ENCODE data around the gene SLC23A3. TPM values are rescaled to one million over a fixed set of nuclear protein-coding genes. Genes with fewer than 3 reads are reported as not detected.

Gene SLC23A3
- polyA plus RNA-seq, 1 donor (not counting 4 experiments of a cell fraction or from before 2014, with no cell fraction given) = 1.4 TPM

DNA sequence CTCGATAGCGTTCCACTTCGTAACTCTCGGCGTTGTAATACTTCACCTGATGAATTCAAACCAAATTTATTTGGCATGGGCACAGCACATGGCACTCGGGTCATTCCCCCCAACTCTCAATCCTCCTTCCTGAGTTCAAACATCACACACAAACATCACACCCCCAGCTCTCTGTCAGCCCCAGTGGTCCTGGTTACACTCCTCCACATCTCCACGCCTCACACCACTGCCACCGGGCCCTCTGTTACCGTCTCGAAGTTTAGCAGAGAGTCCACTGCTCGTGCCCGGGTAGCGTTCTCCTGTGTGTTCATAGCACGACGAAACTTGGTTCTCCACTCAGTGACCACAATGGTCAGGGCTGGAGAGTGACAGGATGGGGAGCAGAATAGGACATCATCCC, 44.3 kb upstream of the SLC23A3 start:
- Histone ChIP-seq H3K9me1 (ENCODE audit: control insufficient read depth, extremely low read depth, insufficient read depth, low read length) (no peaks in the 10 kb centered on the region), H3K36me3 (ENCODE audit: control insufficient read depth in 2 of 2, extremely low read depth in 1 of 2, insufficient read depth in 2 of 2, low read length in 2 of 2) (peaks cover 12 to 27% of the 10 kb centered on the region in 2 experiments), H3K9me3 (ENCODE audit: control insufficient read depth, low read depth, low read length) (no peaks in the 10 kb centered on the region), H3K27ac (ENCODE audit: control insufficient read depth, insufficient read depth, low read length) (no peak overlapping the region), H3K4me1 (ENCODE audit: control insufficient read depth, extremely low read depth, insufficient read depth, low read length) (peaks cover 18% of the 10 kb centered on the region), H3K27me3 (ENCODE audit: control insufficient read depth, extremely low read depth, insufficient read depth, low read length) (no peaks in the 10 kb centered on the region), H3K4me2 (ENCODE audit: control insufficient read depth, extremely low read depth, insufficient read depth, low read depth, low read length) (no peak overlapping the region), H3K4me3 (ENCODE audit: control insufficient read depth in 2 of 3, extremely low read depth in 1 of 3, insufficient read depth in 2 of 3, low read depth in 1 of 3, low read length in 3 of 3) (no peak overlapping the region), H3K9ac (ENCODE audit: control insufficient read depth, extremely low read depth, insufficient read depth, low read length) (no peak overlapping the region), H3K79me2 (ENCODE audit: control insufficient read depth, insufficient read depth, low read length) (no peaks in the 10 kb centered on the region), H4K20me1 (ENCODE audit: control insufficient read depth, extremely low read depth, insufficient read depth, low read length) (no peaks in the 10 kb centered on the region), H2AFZ (ENCODE audit: control insufficient read depth, low read length) (no peak overlapping the region)
- dilution Hi-C loops (cut with MboI; ENCODE audit: extremely low pct_ligation_motif_present, low sequenced_read_pairs) = no loop called here
- TF ChIP-seq, protein P1, sequence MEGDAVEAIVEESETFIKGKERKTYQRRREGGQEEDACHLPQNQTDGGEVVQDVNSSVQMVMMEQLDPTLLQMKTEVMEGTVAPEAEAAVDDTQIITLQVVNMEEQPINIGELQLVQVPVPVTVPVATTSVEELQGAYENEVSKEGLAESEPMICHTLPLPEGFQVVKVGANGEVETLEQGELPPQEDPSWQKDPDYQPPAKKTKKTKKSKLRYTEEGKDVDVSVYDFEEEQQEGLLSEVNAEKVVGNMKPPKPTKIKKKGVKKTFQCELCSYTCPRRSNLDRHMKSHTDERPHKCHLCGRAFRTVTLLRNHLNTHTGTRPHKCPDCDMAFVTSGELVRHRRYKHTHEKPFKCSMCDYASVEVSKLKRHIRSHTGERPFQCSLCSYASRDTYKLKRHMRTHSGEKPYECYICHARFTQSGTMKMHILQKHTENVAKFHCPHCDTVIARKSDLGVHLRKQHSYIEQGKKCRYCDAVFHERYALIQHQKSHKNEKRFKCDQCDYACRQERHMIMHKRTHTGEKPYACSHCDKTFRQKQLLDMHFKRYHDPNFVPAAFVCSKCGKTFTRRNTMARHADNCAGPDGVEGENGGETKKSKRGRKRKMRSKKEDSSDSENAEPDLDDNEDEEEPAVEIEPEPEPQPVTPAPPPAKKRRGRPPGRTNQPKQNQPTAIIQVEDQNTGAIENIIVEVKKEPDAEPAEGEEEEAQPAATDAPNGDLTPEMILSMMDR (optimal IDR thresholded peaks at IDR 0.05 in 1 of 3, IDR thresholded peaks at IDR 0.05 in 1 of 3, conservative IDR thresholded peaks at IDR 0.05 in 1 of 3; ENCODE audit: extremely low read depth in 1 of 3, insufficient read depth in 2 of 3, low read length in 3 of 3) = no peak
- no peak for TF ChIP-seq EZH2 (IDR thresholded peaks at IDR 0.05; ENCODE audit: low read length)
- no peak for FAIRE-seq
- DNase-seq (ENCODE audit: low read depth, low spot score) = no peak

DNA sequence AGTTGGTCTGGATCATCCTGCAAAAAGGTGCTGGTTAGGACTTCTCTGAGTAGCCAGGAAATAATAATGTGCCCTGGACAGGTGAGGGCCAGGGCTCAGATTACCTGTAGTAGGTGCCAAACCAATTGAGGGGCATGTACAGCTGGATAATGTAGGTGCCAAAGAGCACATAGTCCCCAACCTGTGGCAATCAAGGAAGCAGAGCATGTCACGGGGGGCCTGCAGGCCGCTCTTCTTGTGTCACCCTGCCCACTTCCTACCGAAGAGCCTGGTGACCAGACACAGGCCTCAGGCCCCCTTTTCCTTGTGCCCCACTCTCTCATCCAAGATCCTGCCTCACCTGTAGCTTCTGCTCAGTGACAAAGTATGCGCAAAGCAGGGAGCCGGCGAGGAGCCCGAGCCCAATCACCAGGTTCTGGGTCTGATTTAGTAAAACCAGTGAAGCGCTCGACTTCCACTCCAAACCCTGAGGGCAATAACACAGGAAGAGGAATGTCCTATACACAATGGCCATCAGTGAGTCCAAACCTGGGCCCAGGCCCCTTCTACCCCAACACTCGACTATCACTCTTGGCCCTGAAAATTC, 43.8 kb upstream of the SLC23A3 start:
- dilution Hi-C loops (cut with MboI; ENCODE audit: extremely low pct_ligation_motif_present, low sequenced_read_pairs) = no loop called here
- Histone ChIP-seq H3K36me3 (ENCODE audit: control insufficient read depth in 2 of 2, extremely low read depth in 1 of 2, insufficient read depth in 2 of 2, low read length in 2 of 2) (peaks cover 15 to 31% of the 10 kb centered on the region in 2 experiments), H3K4me1 (ENCODE audit: control insufficient read depth, extremely low read depth, insufficient read depth, low read length) (peaks cover 13% of the 10 kb centered on the region)

More for the DNA sequence above, 43.8 kb upstream of the SLC23A3 start:
- no peak for FAIRE-seq
- Histone ChIP-seq H3K9ac (ENCODE audit: control insufficient read depth, extremely low read depth, insufficient read depth, low read length) (no peak overlapping the region), H3K79me2 (ENCODE audit: control insufficient read depth, insufficient read depth, low read length) (no peaks in the 10 kb centered on the region), H3K9me1 (ENCODE audit: control insufficient read depth, extremely low read depth, insufficient read depth, low read length) (no peaks in the 10 kb centered on the region), H3K4me3 (ENCODE audit: control insufficient read depth in 2 of 3, extremely low read depth in 1 of 3, insufficient read depth in 2 of 3, low read depth in 1 of 3, low read length in 3 of 3) (no peak overlapping the region), H3K4me2 (ENCODE audit: control insufficient read depth, extremely low read depth, insufficient read depth, low read depth, low read length) (no peak overlapping the region), H3K27me3 (ENCODE audit: control insufficient read depth, extremely low read depth, insufficient read depth, low read length) (no peaks in the 10 kb centered on the region), H4K20me1 (ENCODE audit: control insufficient read depth, extremely low read depth, insufficient read depth, low read length) (no peaks in the 10 kb centered on the region), H3K9me3 (ENCODE audit: control insufficient read depth, low read depth, low read length) (no peaks in the 10 kb centered on the region), H2AFZ (ENCODE audit: control insufficient read depth, low read length) (no peak overlapping the region), H3K27ac (ENCODE audit: control insufficient read depth, insufficient read depth, low read length) (no peak overlapping the region)
- DNase-seq (ENCODE audit: low read depth, low spot score) = no peak
- TF ChIP-seq, protein P1 (optimal IDR thresholded peaks at IDR 0.05 in 1 of 3, IDR thresholded peaks at IDR 0.05 in 1 of 3, conservative IDR thresholded peaks at IDR 0.05 in 1 of 3; ENCODE audit: extremely low read depth in 1 of 3, insufficient read depth in 2 of 3, low read length in 3 of 3) = no peak
- no peak for TF ChIP-seq EZH2 (IDR thresholded peaks at IDR 0.05; ENCODE audit: low read length)

Data from keratinocyte (primary cell).